KOPT-K1 (cell line): ENCODE data around the gene IL23R.

Experiments
- H3K27ac ChIP-seq: fragments of 200-600 bp; sonication (generic); 2 replicates; pipeline ENCODE4 v1.5.1; 2016; ENCODE audit warnings: antibody characterized with exemption, mild to moderate bottlenecking, low read depth, low read length; ENCODE audit not compliant: poor library complexity, severe bottlenecking
- H3K36me3 ChIP-seq: fragments of 200-600 bp; sonication (generic); 2 replicates; pipeline ENCODE4 v1.5.1; 2017; ENCODE audit warnings: antibody characterized with exemption, mild to moderate bottlenecking, low read length, moderate library complexity; ENCODE audit not compliant: insufficient read depth
- H3K9me3 ChIP-seq: fragments of 200-600 bp; sonication (generic); 2 replicates; pipeline ENCODE4 v1.5.1; 2017; ENCODE audit warnings: antibody characterized with exemption, low read length, mild to moderate bottlenecking; ENCODE audit not compliant: insufficient read depth, poor library complexity, severe bottlenecking

The IL23R gene

GRCh38 chr1:67170751-67171573 is 4.7 kb downstream of the IL23R start:
- H3K27ac ChIP-seq, result no peak overlapping the region
- no peaks in the 10 kb centered on the region for H3K36me3 ChIP-seq
- H3K9me3 ChIP-seq, result no peaks in the 10 kb centered on the region

GRCh38 chr1:67171574-67171955 is 5.3 kb downstream of the IL23R start:
- Histone ChIP-seq H3K9me3 (no peaks in the 10 kb centered on the region), H3K27ac (no peak overlapping the region), H3K36me3 (no peaks in the 10 kb centered on the region)

- H3K27ac ChIP-seq, result no peak overlapping the region
- no peaks in the 10 kb centered on the region for H3K9me3 ChIP-seq
- no peaks in the 10 kb centered on the region for H3K36me3 ChIP-seq
Measured at GRCh38 chr1:67171978-67172377, 5.7 kb downstream of the IL23R start.

- H3K36me3 ChIP-seq, result no peaks in the 10 kb centered on the region
- no peaks in the 10 kb centered on the region for H3K9me3 ChIP-seq
- H3K27ac ChIP-seq, result no peak overlapping the region
Measured at GRCh38 chr1:67173988-67174387, 7.7 kb downstream of the IL23R start.

- no peaks in the 10 kb centered on the region for H3K36me3 ChIP-seq
- no peaks in the 10 kb centered on the region for H3K9me3 ChIP-seq
- H3K27ac ChIP-seq, result no peak overlapping the region
Measured at GRCh38 chr1:67174716-67175284, 8.5 kb downstream of the IL23R start.

- Histone ChIP-seq H3K27ac (no peak overlapping the region), H3K36me3 (no peaks in the 10 kb centered on the region), H3K9me3 (no peaks in the 10 kb centered on the region)
Measured at GRCh38 chr1:67175530-67176087, 9.4 kb downstream of the IL23R start.

GRCh38 chr1:67184838-67185421 is 18.7 kb downstream of the IL23R start:
- no peak overlapping the region for H3K27ac ChIP-seq
- H3K9me3 ChIP-seq, result no peaks in the 10 kb centered on the region
- no peaks in the 10 kb centered on the region for H3K36me3 ChIP-seq

GRCh38 chr1:67188137-67188536 is 21.9 kb downstream of the IL23R start:
- Histone ChIP-seq H3K36me3 (no peaks in the 10 kb centered on the region), H3K9me3 (no peaks in the 10 kb centered on the region), H3K27ac (no peak overlapping the region)

- no peaks in the 10 kb centered on the region for H3K36me3 ChIP-seq
- H3K27ac ChIP-seq, result no peak overlapping the region
- no peaks in the 10 kb centered on the region for H3K9me3 ChIP-seq
Measured at GRCh38 chr1:67189953-67190352, 23.7 kb downstream of the IL23R start.

- Histone ChIP-seq H3K9me3 (no peaks in the 10 kb centered on the region), H3K27ac (no peak overlapping the region), H3K36me3 (no peaks in the 10 kb centered on the region)
Measured at GRCh38 chr1:67190410-67190809, 24.2 kb downstream of the IL23R start.

GRCh38 chr1:67190942-67191341 is 24.7 kb downstream of the IL23R start:
- no peaks in the 10 kb centered on the region for H3K36me3 ChIP-seq
- H3K27ac ChIP-seq, result no peak overlapping the region
- no peaks in the 10 kb centered on the region for H3K9me3 ChIP-seq

- H3K27ac ChIP-seq, result no peak overlapping the region
- no peaks in the 10 kb centered on the region for H3K9me3 ChIP-seq
- H3K36me3 ChIP-seq, result no peaks in the 10 kb centered on the region
Measured at GRCh38 chr1:67191668-67192520, 25.6 kb downstream of the IL23R start.

- no peak overlapping the region for H3K27ac ChIP-seq
- no peaks in the 10 kb centered on the region for H3K36me3 ChIP-seq
- no peaks in the 10 kb centered on the region for H3K9me3 ChIP-seq
Measured at GRCh38 chr1:67192902-67193301, 26.6 kb downstream of the IL23R start.

- no peaks in the 10 kb centered on the region for H3K9me3 ChIP-seq
- H3K36me3 ChIP-seq, result no peaks in the 10 kb centered on the region
- no peak overlapping the region for H3K27ac ChIP-seq
Measured at GRCh38 chr1:67193704-67194103, 27.4 kb downstream of the IL23R start.
